Measurements from ENCODE around the gene F9. TPM values are rescaled to one million over a fixed set of nuclear protein-coding genes. Genes with fewer than 3 reads are reported as not detected.
"Not testable (repeated sequence)": the region's sequence is repeated elsewhere in the genome, so short reads cannot be mapped to it uniquely, and the experiment has no call there.

F9 gene
- not detected for polyA plus RNA-seq (2013, experiment 1 of 2)
- not detected for polyA plus RNA-seq (2013, experiment 2 of 2)

- Histone ChIP-seq H3K4me1 (ENCODE audit: control insufficient read depth, insufficient read depth, low read length, poor library complexity, severe bottlenecking) (no peaks in the 10 kb centered on the region), H3K9me3 (ENCODE audit: control insufficient read depth, low read length) (no peaks in the 10 kb centered on the region), H3K4me3 (ENCODE audit: extremely low read depth, insufficient read depth, low read length, poor library complexity, severe bottlenecking) (no peak within 1 kb of the TSS), H3K36me3 (ENCODE audit: control insufficient read depth, insufficient read depth, low read length) (no peaks in the 10 kb centered on the region), H3K27ac (ENCODE audit: low read depth, low read length, severe bottlenecking) (no peak within 1 kb of the TSS)
- WGBS, 2 experiments (ENCODE audit: insufficient coverage in 2 of 2) = no CpG with 5 or more reads among the region's 4 CpGs
These were observed at the start of gene F9 for GRCh38 chrX:139530550-139530949. Gene F9 (plus strand): TSS chrX:139530739. CDS start chrX:139530765, 26 bp downstream.

- Histone ChIP-seq H3K27ac (ENCODE audit: low read depth, low read length, severe bottlenecking) (no peak overlapping the region), H3K4me1 (ENCODE audit: control insufficient read depth, insufficient read depth, low read length, poor library complexity, severe bottlenecking) (no peaks in the 10 kb centered on the region), H3K9me3 (ENCODE audit: control insufficient read depth, low read length) (no peaks in the 10 kb centered on the region), H3K36me3 (ENCODE audit: control insufficient read depth, insufficient read depth, low read length) (no peaks in the 10 kb centered on the region), H3K4me3 (ENCODE audit: extremely low read depth, insufficient read depth, low read length, poor library complexity, severe bottlenecking) (no peak overlapping the region)
- 80 to 82% methylated on average over 1 to 2 of the region's 2 CpGs for WGBS, 2 experiments (ENCODE audit: insufficient coverage in 2 of 2)
These were observed 46.8 kb upstream of the F9 start for GRCh38 chrX:139483699-139484098.

GRCh38 chrX:139484591-139484990, 45.9 kb upstream of the F9 start:
- Histone ChIP-seq H3K4me3 (ENCODE audit: extremely low read depth, insufficient read depth, low read length, poor library complexity, severe bottlenecking) (no peak overlapping the region), H3K4me1 (ENCODE audit: control insufficient read depth, insufficient read depth, low read length, poor library complexity, severe bottlenecking) (no peaks in the 10 kb centered on the region), H3K36me3 (ENCODE audit: control insufficient read depth, insufficient read depth, low read length) (no peaks in the 10 kb centered on the region), H3K27ac (ENCODE audit: low read depth, low read length, severe bottlenecking) (no peak overlapping the region), H3K9me3 (ENCODE audit: control insufficient read depth, low read length) (no peaks in the 10 kb centered on the region)
- no CpG with 5 or more reads among the region's 2 CpGs for WGBS, 2 experiments (ENCODE audit: insufficient coverage in 2 of 2)

- no peaks in the 10 kb centered on the region for H3K36me3 ChIP-seq (ENCODE audit: control insufficient read depth, insufficient read depth, low read length)
- H3K4me1 ChIP-seq (ENCODE audit: control insufficient read depth, insufficient read depth, low read length, poor library complexity, severe bottlenecking) = no peaks in the 10 kb centered on the region
- no peak overlapping the region for H3K27ac ChIP-seq (ENCODE audit: low read depth, low read length, severe bottlenecking)
- no peaks in the 10 kb centered on the region for H3K9me3 ChIP-seq (ENCODE audit: control insufficient read depth, low read length)
- 78 to 81% methylated on average over 4 to 5 of the region's 5 CpGs for WGBS, 2 experiments (ENCODE audit: insufficient coverage in 2 of 2)
- H3K4me3 ChIP-seq (ENCODE audit: extremely low read depth, insufficient read depth, low read length, poor library complexity, severe bottlenecking) = no peak overlapping the region
These were observed 35.2 kb upstream of the F9 start for GRCh38 chrX:139495324-139495723.

- Histone ChIP-seq H3K4me1 (ENCODE audit: control insufficient read depth, insufficient read depth, low read length, poor library complexity, severe bottlenecking) (no peaks in the 10 kb centered on the region), H3K9me3 (ENCODE audit: control insufficient read depth, low read length) (no peaks in the 10 kb centered on the region), H3K36me3 (ENCODE audit: control insufficient read depth, insufficient read depth, low read length) (no peaks in the 10 kb centered on the region), H3K4me3 (ENCODE audit: extremely low read depth, insufficient read depth, low read length, poor library complexity, severe bottlenecking) (no peak overlapping the region), H3K27ac (ENCODE audit: low read depth, low read length, severe bottlenecking) (no peak overlapping the region)
These were observed 24.2 kb upstream of the F9 start for GRCh38 chrX:139506333-139506732.

GRCh38 chrX:139508099-139508498, 22.4 kb upstream of the F9 start:
- Histone ChIP-seq H3K36me3 (ENCODE audit: control insufficient read depth, insufficient read depth, low read length) (no peaks in the 10 kb centered on the region), H3K9me3 (ENCODE audit: control insufficient read depth, low read length) (no peaks in the 10 kb centered on the region), H3K4me1 (ENCODE audit: control insufficient read depth, insufficient read depth, low read length, poor library complexity, severe bottlenecking) (no peaks in the 10 kb centered on the region), H3K27ac (ENCODE audit: low read depth, low read length, severe bottlenecking) (no peak overlapping the region), H3K4me3 (ENCODE audit: extremely low read depth, insufficient read depth, low read length, poor library complexity, severe bottlenecking) (no peak overlapping the region)
- 40 to 83% methylated on average over 1 to 4 of the region's 8 CpGs for WGBS, 2 experiments (ENCODE audit: insufficient coverage in 2 of 2)

GRCh38 chrX:139518475-139518874, 12.1 kb upstream of the F9 start:
- no peak overlapping the region for H3K27ac ChIP-seq (ENCODE audit: low read depth, low read length, severe bottlenecking)
- WGBS, 2 experiments (ENCODE audit: insufficient coverage in 2 of 2) = no CpG with 5 or more reads among the region's 2 CpGs
- no peaks in the 10 kb centered on the region for H3K4me1 ChIP-seq (ENCODE audit: control insufficient read depth, insufficient read depth, low read length, poor library complexity, severe bottlenecking)
- H3K36me3 ChIP-seq (ENCODE audit: control insufficient read depth, insufficient read depth, low read length) = no peaks in the 10 kb centered on the region
- no peak overlapping the region for H3K4me3 ChIP-seq (ENCODE audit: extremely low read depth, insufficient read depth, low read length, poor library complexity, severe bottlenecking)
- no peaks in the 10 kb centered on the region for H3K9me3 ChIP-seq (ENCODE audit: control insufficient read depth, low read length)

- H3K36me3 ChIP-seq (ENCODE audit: control insufficient read depth, insufficient read depth, low read length); H3K27ac ChIP-seq (ENCODE audit: low read depth, low read length, severe bottlenecking); H3K4me1 ChIP-seq (ENCODE audit: control insufficient read depth, insufficient read depth, low read length, poor library complexity, severe bottlenecking); H3K9me3 ChIP-seq (ENCODE audit: control insufficient read depth, low read length); H3K4me3 ChIP-seq (ENCODE audit: extremely low read depth, insufficient read depth, low read length, poor library complexity, severe bottlenecking): not testable (repeated sequence)
- WGBS, 2 experiments (ENCODE audit: insufficient coverage in 2 of 2) = no CpG with 5 or more reads among the region's 3 CpGs
These were observed 1.7 kb upstream of the F9 start for GRCh38 chrX:139528829-139529228.

GRCh38 chrX:139532834-139533233, 2.3 kb downstream of the F9 start:
- Histone ChIP-seq H3K4me3 (ENCODE audit: extremely low read depth, insufficient read depth, low read length, poor library complexity, severe bottlenecking) (no peak overlapping the region), H3K36me3 (ENCODE audit: control insufficient read depth, insufficient read depth, low read length) (no peaks in the 10 kb centered on the region), H3K27ac (ENCODE audit: low read depth, low read length, severe bottlenecking) (no peak overlapping the region), H3K4me1 (ENCODE audit: control insufficient read depth, insufficient read depth, low read length, poor library complexity, severe bottlenecking) (no peaks in the 10 kb centered on the region), H3K9me3 (ENCODE audit: control insufficient read depth, low read length) (no peaks in the 10 kb centered on the region)
- 87 to 92% methylated on average over 3 of the region's 4 CpGs for WGBS, 2 experiments (ENCODE audit: insufficient coverage in 2 of 2)

GRCh38 chrX:139533444-139533843, 2.9 kb downstream of the F9 start:
- no peak overlapping the region for H3K4me3 ChIP-seq (ENCODE audit: extremely low read depth, insufficient read depth, low read length, poor library complexity, severe bottlenecking)
- no peaks in the 10 kb centered on the region for H3K36me3 ChIP-seq (ENCODE audit: control insufficient read depth, insufficient read depth, low read length)
- no peaks in the 10 kb centered on the region for H3K4me1 ChIP-seq (ENCODE audit: control insufficient read depth, insufficient read depth, low read length, poor library complexity, severe bottlenecking)
- no peaks in the 10 kb centered on the region for H3K9me3 ChIP-seq (ENCODE audit: control insufficient read depth, low read length)
- H3K27ac ChIP-seq (ENCODE audit: low read depth, low read length, severe bottlenecking) = no peak overlapping the region
- 83 to 87% methylated on average over 2 of the region's 4 CpGs for WGBS, 2 experiments (ENCODE audit: insufficient coverage in 2 of 2)

- H3K36me3 ChIP-seq (ENCODE audit: control insufficient read depth, insufficient read depth, low read length) = no peaks in the 10 kb centered on the region
- WGBS, 2 experiments (ENCODE audit: insufficient coverage in 2 of 2) = no CpG with 5 or more reads among the region's 3 CpGs
These were observed 8.6 kb downstream of the F9 start for GRCh38 chrX:139538907-139539790.

More at GRCh38 chrX:139538907-139539790, 8.6 kb downstream of the F9 start:
- no peak overlapping the region for H3K27ac ChIP-seq (ENCODE audit: low read depth, low read length, severe bottlenecking)
- no peak overlapping the region for H3K4me3 ChIP-seq (ENCODE audit: extremely low read depth, insufficient read depth, low read length, poor library complexity, severe bottlenecking)
- H3K9me3 ChIP-seq (ENCODE audit: control insufficient read depth, low read length) = no peaks in the 10 kb centered on the region
- no peaks in the 10 kb centered on the region for H3K4me1 ChIP-seq (ENCODE audit: control insufficient read depth, insufficient read depth, low read length, poor library complexity, severe bottlenecking)

All from mesodermal cell (in vitro differentiated cells).